GM21360 (cell line): Measurements from ENCODE around the gene GZMH.
"Not testable (repeated sequence)": the region's sequence is repeated elsewhere in the genome, so short reads cannot be mapped to it uniquely, and the experiment has no call there.

Experiments
- ATAC-seq: cut with Tn5 transposase; IDR thresholded peaks from one replicate; pipeline ENCODE4 v1.9.1; 2021; ENCODE audit warnings: mild to moderate bottlenecking, moderate library complexity; ENCODE audit not compliant: unreplicated experiment

GZMH gene

GRCh38 chr14:24597403-24597802 lies 12.1 kb downstream of the GZMH start:
- ATAC-seq, result no peak

GRCh38 chr14:24595073-24595808 lies 14.2 kb downstream of the GZMH start:
- no peak for ATAC-seq

DNA sequence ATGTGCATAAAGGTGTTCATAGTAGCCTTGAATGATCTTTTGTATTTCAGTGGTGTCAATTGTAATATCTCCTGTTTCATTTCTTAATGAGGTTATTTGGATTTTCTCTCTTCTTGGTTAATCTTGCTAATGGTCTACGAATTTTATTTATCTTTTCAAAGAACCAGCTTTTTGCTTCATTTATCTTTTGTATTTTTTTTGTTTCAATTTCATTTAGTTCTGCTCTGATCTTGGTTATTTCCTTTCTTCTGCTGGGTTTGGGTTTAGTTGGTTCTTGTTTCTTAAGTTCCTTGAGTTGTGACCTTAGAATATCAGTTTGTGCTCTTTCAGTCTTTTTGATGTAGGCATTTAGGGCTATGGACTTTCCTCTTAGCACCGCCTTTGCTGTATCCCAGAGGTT lies 18.5 kb downstream of the GZMH start:
- ATAC-seq, result not testable (repeated sequence)

DNA sequence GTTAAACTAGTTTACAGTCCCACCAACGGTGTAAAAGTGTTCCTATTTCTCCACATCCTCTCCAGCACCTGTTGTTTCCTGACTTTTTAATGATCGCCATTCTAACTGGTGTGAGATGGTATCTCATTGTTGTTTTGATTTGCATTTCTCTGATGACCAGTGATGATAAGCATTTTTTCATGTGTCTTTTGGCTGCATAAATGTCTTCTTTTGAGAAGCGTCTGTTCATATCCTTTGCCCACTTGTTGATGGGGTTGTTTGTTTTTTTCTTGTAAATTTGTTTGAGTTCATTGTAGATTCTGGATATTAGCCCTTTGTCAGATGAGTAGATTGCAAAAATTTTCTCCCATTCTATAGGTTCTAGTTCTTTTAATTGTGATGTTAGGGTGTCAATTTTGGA lies 25.1 kb downstream of the GZMH start:
- ATAC-seq, result not testable (repeated sequence)

DNA sequence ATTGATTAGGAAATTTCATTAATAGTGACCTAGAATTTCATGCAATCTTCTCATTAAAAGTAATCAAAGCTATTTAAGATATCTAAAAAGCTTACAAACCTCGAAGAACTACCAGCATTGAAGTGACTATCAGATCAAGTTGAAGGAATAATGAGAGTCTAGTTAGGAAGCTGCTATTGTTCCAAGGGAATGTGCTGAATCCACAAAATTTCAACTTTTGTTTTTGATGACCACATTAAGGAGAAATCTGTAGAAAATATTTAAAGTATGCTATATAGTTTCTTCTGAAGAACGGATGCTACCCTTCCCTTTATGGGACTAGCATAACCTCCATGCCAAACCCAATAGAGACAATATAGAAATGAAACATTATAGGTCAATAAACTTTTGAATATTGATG lies 30.9 kb downstream of the GZMH start:
- no peak for ATAC-seq

GRCh38 chr14:24576771-24577170 lies 32.7 kb downstream of the GZMH start:
- no peak for ATAC-seq

- ATAC-seq, result no peak
Observed at GRCh38 chr14:24576182-24576581, 33.3 kb downstream of the GZMH start, which contains the start of gene CTSG. CTSG (minus strand) TSS chr14:24576250; CDS start chr14:24576223, 27 bp downstream.

- ATAC-seq, result no peak
Observed at GRCh38 chr14:24574206-24574774, 35.2 kb downstream of the GZMH start.

DNA sequence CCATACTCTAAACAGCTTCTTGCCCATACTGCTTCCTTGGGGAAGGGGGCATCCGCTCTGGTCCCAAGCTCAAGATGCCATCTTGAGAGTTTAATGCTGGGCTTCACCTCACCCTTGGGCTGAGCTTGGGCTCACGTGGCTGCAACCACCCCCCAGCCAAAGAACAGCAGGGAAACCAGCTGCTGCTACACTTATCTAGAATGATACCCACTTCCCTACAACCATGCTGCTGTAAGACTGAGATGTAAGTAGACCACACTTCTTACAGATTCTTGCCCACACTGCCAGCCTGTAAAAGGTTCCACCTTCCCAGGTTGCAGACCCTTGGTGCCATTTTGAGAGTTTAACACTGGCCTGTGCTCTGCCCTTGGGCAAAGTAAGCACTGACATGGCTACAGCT lies 43.2 kb downstream of the GZMH start:
- no peak for ATAC-seq

DNA sequence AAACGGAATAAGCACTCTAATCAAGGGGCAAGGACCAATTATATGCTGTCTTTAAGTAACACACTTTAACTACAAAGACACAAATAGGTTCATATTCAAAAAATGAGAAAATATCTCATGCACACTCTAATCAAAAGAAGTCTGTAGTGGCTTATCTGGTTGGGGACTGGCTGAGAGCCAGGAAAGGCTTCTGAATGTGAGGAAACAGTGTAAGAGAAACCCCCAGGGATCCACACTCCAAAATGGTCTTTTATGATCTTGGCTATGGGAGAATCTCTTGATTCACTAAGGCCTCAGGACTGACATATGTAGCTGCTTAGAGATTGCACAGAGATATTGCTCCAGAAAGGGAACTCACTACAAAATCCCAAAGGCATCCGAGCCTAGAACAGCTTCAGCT lies 43.7 kb downstream of the GZMH start:
- no peak for ATAC-seq

GRCh38 chr14:24563505-24563904 lies 46.0 kb downstream of the GZMH start:
- no peak for ATAC-seq

DNA sequence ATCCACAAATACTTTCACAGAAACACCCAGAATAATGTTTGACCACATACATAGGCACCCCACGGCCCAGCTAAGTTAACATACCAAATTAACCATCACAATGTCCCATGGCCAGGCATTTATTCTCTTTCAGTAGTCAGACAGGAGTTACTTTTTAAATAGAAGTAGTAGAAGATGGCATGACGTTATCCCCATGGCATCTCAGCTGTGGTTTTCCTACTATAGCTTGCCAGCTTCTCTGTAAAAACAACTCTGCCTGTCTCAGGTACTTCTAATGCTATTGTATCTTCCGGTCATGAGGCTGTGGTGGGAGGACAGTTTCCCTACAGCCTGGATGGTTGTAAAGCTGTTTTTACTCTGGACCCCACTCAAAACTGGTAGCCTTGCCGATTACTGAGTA lies 52.7 kb downstream of the GZMH start:
- no peak for ATAC-seq
